Thyroid gland (tissue), 4 donors: ENCODE data around the gene LOXL4.

Experiments used
- POLR2A ChIP-seq, 2 donors: fragments of 450-650 bp; IDR thresholded peaks; one replicate each; pipeline ENCODE4 v1.6.1; 2017; ENCODE audit warnings: antibody characterized with exemption in 2 of 2, mild to moderate bottlenecking in 2 of 2, moderate library complexity in 1 of 2
- TF ChIP-seq, protein P1 (sequence below), 6 experiments: fragments of 200-600 bp in 3 of 6; fragments of 450-650 bp in 3 of 6; sonication (generic) in 3 of 6; IDR thresholded peaks; one replicate each; pipeline ENCODE4 v1.5.1; 2016 to 2019; ENCODE audit warnings: antibody characterized with exemption in 6 of 6, mild to moderate bottlenecking in 2 of 6, inconsistent platforms in 1 of 6, moderate library complexity in 1 of 6

DNA sequence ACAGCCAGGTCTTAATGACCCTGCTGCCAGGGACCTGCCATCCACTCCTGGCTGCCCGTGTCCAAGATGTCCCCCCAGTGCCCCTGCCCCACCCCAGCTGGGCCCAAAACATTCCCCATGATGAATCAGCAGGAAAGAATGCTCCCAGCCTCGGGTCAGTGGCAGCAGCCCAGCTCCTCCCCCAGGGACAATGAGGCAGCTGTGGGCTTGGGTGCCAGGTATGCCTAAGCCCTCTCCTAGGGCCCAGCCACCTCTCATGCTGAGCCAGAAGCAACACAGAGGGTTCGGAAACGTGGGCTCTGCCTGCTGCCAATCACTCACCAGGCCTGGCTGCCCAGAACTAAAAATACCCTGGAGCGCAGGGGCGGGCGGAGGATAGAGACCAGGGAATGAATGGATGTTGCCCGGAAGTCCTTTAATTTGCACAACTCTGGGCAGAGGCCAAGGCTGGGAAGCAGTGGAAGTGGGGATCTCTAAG is 1.5 kb upstream of the LOXL4 start:
- TF ChIP-seq, protein P1, sequence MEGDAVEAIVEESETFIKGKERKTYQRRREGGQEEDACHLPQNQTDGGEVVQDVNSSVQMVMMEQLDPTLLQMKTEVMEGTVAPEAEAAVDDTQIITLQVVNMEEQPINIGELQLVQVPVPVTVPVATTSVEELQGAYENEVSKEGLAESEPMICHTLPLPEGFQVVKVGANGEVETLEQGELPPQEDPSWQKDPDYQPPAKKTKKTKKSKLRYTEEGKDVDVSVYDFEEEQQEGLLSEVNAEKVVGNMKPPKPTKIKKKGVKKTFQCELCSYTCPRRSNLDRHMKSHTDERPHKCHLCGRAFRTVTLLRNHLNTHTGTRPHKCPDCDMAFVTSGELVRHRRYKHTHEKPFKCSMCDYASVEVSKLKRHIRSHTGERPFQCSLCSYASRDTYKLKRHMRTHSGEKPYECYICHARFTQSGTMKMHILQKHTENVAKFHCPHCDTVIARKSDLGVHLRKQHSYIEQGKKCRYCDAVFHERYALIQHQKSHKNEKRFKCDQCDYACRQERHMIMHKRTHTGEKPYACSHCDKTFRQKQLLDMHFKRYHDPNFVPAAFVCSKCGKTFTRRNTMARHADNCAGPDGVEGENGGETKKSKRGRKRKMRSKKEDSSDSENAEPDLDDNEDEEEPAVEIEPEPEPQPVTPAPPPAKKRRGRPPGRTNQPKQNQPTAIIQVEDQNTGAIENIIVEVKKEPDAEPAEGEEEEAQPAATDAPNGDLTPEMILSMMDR (IDR thresholded peaks at IDR 0.05) = no peak
- peak in 1 of 2 donors; percentile 25 for TF ChIP-seq POLR2A (IDR thresholded peaks at IDR 0.05)
